Measurements from ENCODE around the gene PLTP. TPM values are rescaled to one million over a fixed set of nuclear protein-coding genes. Genes with fewer than 3 reads are reported as not detected.

Gene PLTP
- polyA plus RNA-seq, 1 donor from 2014 or later: 7.0 TPM

DNA sequence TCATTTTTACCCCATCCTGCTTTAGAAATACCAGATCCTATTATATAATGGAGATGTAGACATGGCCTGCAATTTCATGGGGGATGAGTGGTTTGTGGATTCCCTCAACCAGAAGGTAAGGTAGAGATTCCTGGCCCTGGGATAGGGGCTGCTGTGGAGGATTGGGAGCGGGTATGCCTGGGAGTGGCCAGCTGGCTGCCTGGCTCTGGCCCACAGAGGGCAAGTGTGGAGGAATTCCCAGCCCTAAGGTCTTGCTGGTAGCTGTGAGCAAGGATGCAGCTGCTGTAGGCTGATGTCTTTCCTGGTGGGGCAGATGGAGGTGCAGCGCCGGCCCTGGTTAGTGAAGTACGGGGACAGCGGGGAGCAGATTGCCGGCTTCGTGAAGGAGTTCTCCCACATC, 14.3 kb downstream of the PLTP start:
- Histone ChIP-seq H3K9ac (ENCODE audit: low read length) (no peak overlapping the region), H3K36me3 (ENCODE audit: insufficient read depth, low read length) (no peaks in the 10 kb centered on the region), H3K27ac (ENCODE audit: low read length) (no peak overlapping the region), H4K20me1 (ENCODE audit: insufficient read depth) (no peaks in the 10 kb centered on the region), H3F3A (ENCODE audit: insufficient read depth, low read length, poor library complexity, severe bottlenecking) (no peaks in the 10 kb centered on the region), H3K27me3 (ENCODE audit: insufficient read depth, low read depth, low read length) (no peaks in the 10 kb centered on the region), H3K4me3 (ENCODE audit: low read length) (no peak overlapping the region), H2AFZ (ENCODE audit: low read depth, low read length) (no peak overlapping the region), H3K9me2 (ENCODE audit: insufficient read depth, low read length) (no peaks in the 10 kb centered on the region), H3K9me3 (ENCODE audit: low read length) (no peaks in the 10 kb centered on the region), H3K4me2 (ENCODE audit: low read length) (no peak overlapping the region), H3K79me2 (replicated peaks; ENCODE audit: insufficient read depth, low read length) (no peaks in the 10 kb centered on the region)
- TF ChIP-seq EZH2 (IDR thresholded peaks at IDR 0.05; ENCODE audit: borderline replicate concordance, insufficient read depth, low read length, poor library complexity, severe bottlenecking) (no peak), MXI1 (conservative IDR thresholded peaks at IDR 0.05; ENCODE audit: poor library complexity, severe bottlenecking) (no peak), RAD21 (conservative IDR thresholded peaks at IDR 0.05) (no peak), TAF1 (IDR thresholded peaks at IDR 0.05; ENCODE audit: low read depth) (no peak)
- TF ChIP-seq, protein P1, sequence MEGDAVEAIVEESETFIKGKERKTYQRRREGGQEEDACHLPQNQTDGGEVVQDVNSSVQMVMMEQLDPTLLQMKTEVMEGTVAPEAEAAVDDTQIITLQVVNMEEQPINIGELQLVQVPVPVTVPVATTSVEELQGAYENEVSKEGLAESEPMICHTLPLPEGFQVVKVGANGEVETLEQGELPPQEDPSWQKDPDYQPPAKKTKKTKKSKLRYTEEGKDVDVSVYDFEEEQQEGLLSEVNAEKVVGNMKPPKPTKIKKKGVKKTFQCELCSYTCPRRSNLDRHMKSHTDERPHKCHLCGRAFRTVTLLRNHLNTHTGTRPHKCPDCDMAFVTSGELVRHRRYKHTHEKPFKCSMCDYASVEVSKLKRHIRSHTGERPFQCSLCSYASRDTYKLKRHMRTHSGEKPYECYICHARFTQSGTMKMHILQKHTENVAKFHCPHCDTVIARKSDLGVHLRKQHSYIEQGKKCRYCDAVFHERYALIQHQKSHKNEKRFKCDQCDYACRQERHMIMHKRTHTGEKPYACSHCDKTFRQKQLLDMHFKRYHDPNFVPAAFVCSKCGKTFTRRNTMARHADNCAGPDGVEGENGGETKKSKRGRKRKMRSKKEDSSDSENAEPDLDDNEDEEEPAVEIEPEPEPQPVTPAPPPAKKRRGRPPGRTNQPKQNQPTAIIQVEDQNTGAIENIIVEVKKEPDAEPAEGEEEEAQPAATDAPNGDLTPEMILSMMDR (IDR thresholded peaks at IDR 0.05; ENCODE audit: poor library complexity, severe bottlenecking): no peak

DNA sequence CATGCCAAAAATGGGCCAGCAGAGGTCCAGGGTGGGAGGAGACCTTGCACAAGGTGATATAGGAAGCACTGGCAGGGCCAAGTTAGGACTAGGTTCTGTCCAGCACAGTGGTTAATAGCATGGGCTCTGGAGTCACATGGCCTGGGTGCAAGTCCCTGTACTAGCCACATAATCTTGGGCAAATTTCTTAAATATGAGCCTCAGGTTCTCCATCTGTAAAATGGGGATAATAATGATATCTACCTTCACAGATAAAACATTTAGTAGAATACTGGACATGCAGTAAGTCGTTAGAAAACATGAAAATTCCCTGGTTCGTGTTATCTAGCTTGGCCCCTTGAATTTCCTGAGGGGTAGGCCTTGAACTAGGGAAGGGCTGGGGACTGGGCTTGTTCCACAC, 14.7 kb downstream of the PLTP start:
- no peak overlapping the region for H3K27ac ChIP-seq (ENCODE audit: low read length)
- H3K9me3 ChIP-seq (ENCODE audit: low read length): no peaks in the 10 kb centered on the region
- no peaks in the 10 kb centered on the region for H3K9me2 ChIP-seq (ENCODE audit: insufficient read depth, low read length)
- H3F3A ChIP-seq (ENCODE audit: insufficient read depth, low read length, poor library complexity, severe bottlenecking): no peaks in the 10 kb centered on the region
- no peaks in the 10 kb centered on the region for H4K20me1 ChIP-seq (ENCODE audit: insufficient read depth)
- H3K4me2 ChIP-seq (ENCODE audit: low read length): no peak overlapping the region
- H3K4me3 ChIP-seq (ENCODE audit: low read length): no peak overlapping the region
- TF ChIP-seq, protein P1 (IDR thresholded peaks at IDR 0.05; ENCODE audit: poor library complexity, severe bottlenecking): no peak
- TF ChIP-seq EZH2 (IDR thresholded peaks at IDR 0.05; ENCODE audit: borderline replicate concordance, insufficient read depth, low read length, poor library complexity, severe bottlenecking) (no peak), EP300 (conservative IDR thresholded peaks at IDR 0.05; ENCODE audit: poor library complexity, severe bottlenecking) (no peak), MXI1 (conservative IDR thresholded peaks at IDR 0.05; ENCODE audit: poor library complexity, severe bottlenecking) (no peak), POLR2AphosphoS5 (IDR thresholded peaks at IDR 0.05) (no peak), TAF1 (IDR thresholded peaks at IDR 0.05; ENCODE audit: low read depth) (no peak), RAD21 (conservative IDR thresholded peaks at IDR 0.05) (no peak)
- TF ChIP-seq, protein P2, sequence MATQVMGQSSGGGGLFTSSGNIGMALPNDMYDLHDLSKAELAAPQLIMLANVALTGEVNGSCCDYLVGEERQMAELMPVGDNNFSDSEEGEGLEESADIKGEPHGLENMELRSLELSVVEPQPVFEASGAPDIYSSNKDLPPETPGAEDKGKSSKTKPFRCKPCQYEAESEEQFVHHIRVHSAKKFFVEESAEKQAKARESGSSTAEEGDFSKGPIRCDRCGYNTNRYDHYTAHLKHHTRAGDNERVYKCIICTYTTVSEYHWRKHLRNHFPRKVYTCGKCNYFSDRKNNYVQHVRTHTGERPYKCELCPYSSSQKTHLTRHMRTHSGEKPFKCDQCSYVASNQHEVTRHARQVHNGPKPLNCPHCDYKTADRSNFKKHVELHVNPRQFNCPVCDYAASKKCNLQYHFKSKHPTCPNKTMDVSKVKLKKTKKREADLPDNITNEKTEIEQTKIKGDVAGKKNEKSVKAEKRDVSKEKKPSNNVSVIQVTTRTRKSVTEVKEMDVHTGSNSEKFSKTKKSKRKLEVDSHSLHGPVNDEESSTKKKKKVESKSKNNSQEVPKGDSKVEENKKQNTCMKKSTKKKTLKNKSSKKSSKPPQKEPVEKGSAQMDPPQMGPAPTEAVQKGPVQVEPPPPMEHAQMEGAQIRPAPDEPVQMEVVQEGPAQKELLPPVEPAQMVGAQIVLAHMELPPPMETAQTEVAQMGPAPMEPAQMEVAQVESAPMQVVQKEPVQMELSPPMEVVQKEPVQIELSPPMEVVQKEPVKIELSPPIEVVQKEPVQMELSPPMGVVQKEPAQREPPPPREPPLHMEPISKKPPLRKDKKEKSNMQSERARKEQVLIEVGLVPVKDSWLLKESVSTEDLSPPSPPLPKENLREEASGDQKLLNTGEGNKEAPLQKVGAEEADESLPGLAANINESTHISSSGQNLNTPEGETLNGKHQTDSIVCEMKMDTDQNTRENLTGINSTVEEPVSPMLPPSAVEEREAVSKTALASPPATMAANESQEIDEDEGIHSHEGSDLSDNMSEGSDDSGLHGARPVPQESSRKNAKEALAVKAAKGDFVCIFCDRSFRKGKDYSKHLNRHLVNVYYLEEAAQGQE (IDR thresholded peaks at IDR 0.05; ENCODE audit: borderline replicate concordance): no peak
- no peaks in the 10 kb centered on the region for H3K27me3 ChIP-seq (ENCODE audit: insufficient read depth, low read depth, low read length)
- H3K79me2 ChIP-seq (replicated peaks; ENCODE audit: insufficient read depth, low read length): no peaks in the 10 kb centered on the region
- H2AFZ ChIP-seq (ENCODE audit: low read depth, low read length): no peak overlapping the region
- no peak overlapping the region for H3K9ac ChIP-seq (ENCODE audit: low read length)
- H3K36me3 ChIP-seq (ENCODE audit: insufficient read depth, low read length): no peaks in the 10 kb centered on the region

All from neural cell (in vitro differentiated cells).